AG09309 (cell line): ENCODE data around the gene SHISAL1.

Experiments
- DNase-seq: peaks from one replicate; pipeline ENCODE4 v3.0.0-alpha.2; 2010; ENCODE audit warnings: low read depth
- H3K4me3 ChIP-seq: 2 replicates; pipeline ENCODE4 v1.5.1; 2011; ENCODE audit warnings: mild to moderate bottlenecking, low read depth, low read length, moderate library complexity; ENCODE audit not compliant: control insufficient read depth
- CTCF ChIP-seq: IDR thresholded peaks from 2 replicates; pipeline ENCODE4 v1.5.1; 2011; ENCODE audit warnings: mild to moderate bottlenecking, low read depth, low read length, inconsistent platforms; ENCODE audit not compliant: insufficient read depth, control insufficient read depth; ENCODE audit errors: missing control alignments

The SHISAL1 gene

GRCh38 chr22:44271010-44271500, 41.7 kb downstream of the SHISAL1 start:
- TF ChIP-seq CTCF = no peak
- no peak for DNase-seq
- no peak overlapping the region for H3K4me3 ChIP-seq

- no peak overlapping the region for H3K4me3 ChIP-seq
- DNase-seq = no peak
- TF ChIP-seq CTCF = no peak
Observed at GRCh38 chr22:44270556-44270880, 42.2 kb downstream of the SHISAL1 start.

- TF ChIP-seq CTCF = no peak
- no peak for DNase-seq
- H3K4me3 ChIP-seq = no peak overlapping the region
Observed at GRCh38 chr22:44269757-44270555, 42.8 kb downstream of the SHISAL1 start.

GRCh38 chr22:44269117-44269498, 43.6 kb downstream of the SHISAL1 start:
- TF ChIP-seq CTCF = no peak
- H3K4me3 ChIP-seq = no peak overlapping the region
- DNase-seq = no peak

GRCh38 chr22:44268431-44269116, 44.2 kb downstream of the SHISAL1 start:
- no peak for TF ChIP-seq CTCF
- DNase-seq = no peak
- H3K4me3 ChIP-seq = no peak overlapping the region

- H3K4me3 ChIP-seq = no peak overlapping the region
- DNase-seq = no peak
- TF ChIP-seq CTCF = no peak
Observed at GRCh38 chr22:44267856-44268255, 44.9 kb downstream of the SHISAL1 start.
